RWPE1 (cell line): Measurements from ENCODE around the gene TTBK1.

Experiments used
- CTCF ChIA-PET: fragments of 350-600 bp; sonication (Branson Sonifier 250); formaldehyde crosslinking; extraction: SDS; loops from one replicate; lab custom pipeline; 2021; lab: Yijun Ruan, JAX
- POLR2A ChIA-PET: fragments of 400-600 bp; formaldehyde crosslinking; extraction: SDS; loops from one replicate; lab custom pipeline; 2020; ENCODE audit warnings: antibody characterized with exemption; ENCODE audit not compliant: low non-redundant PET; lab: Yijun Ruan, JAX
- DNase-seq: peaks from one replicate; pipeline ENCODE4 v3.0.0; 2012; ENCODE audit warnings: low spot score
- H3K27ac ChIP-seq: fragments of 450-650 bp; 2 replicates; pipeline ENCODE4 v1.5.1; 2017
- CTCF ChIP-seq: fragments of 450-650 bp; conservative IDR thresholded peaks from 2 replicates; pipeline ENCODE4 v1.5.1; 2017; ENCODE audit warnings: low read depth, mild to moderate bottlenecking

The TTBK1 gene

GRCh38 chr6:43331470-43331869 lies 88.2 kb downstream of the TTBK1 start:
- DNase-seq, result no peak
- ChIA-PET POLR2A (no interaction called here), CTCF (interaction anchor here (0.6 kb wide), 1 partner anchor 23 kb away, joined by 5 read pairs; the partner anchor contains the start of gene CRIP3)
- TF ChIP-seq CTCF, result no peak
- H3K27ac ChIP-seq, result no peak overlapping the region

- no peak for TF ChIP-seq CTCF
- ChIA-PET POLR2A (no interaction called here), CTCF (no interaction called here)
- DNase-seq, result no peak
- no peak overlapping the region for H3K27ac ChIP-seq
Observed at GRCh38 chr6:43331891-43332290, 88.6 kb downstream of the TTBK1 start.

- peak; percentile 58 for DNase-seq
- TF ChIP-seq CTCF, result peak; percentile 57
- POLR2A ChIA-PET, result no interaction called here
- no peak overlapping the region for H3K27ac ChIP-seq
- CTCF ChIA-PET, result interaction anchor here (0.6 to 2.7 kb wide), 10 partner anchors 27 to 244 kb away, joined by 3 to 18 read pairs (median 4); partner anchors contain the start of gene DNPH1
Observed at GRCh38 chr6:43334466-43335095, 91.3 kb downstream of the TTBK1 start.

- DNase-seq, result no peak
- CTCF ChIA-PET, result interaction anchor here (0.7 to 2.7 kb wide), 2 partner anchors 72 to 171 kb away, joined by 3 to 18 read pairs; no protein-coding TSS in a partner anchor
- no peak for TF ChIP-seq CTCF
- POLR2A ChIA-PET, result no interaction called here
- H3K27ac ChIP-seq, result no peak overlapping the region
Observed at GRCh38 chr6:43335469-43335868, 92.2 kb downstream of the TTBK1 start.

- no peak for TF ChIP-seq CTCF
- ChIA-PET POLR2A (no interaction called here), CTCF (no interaction called here)
- no peak for DNase-seq
- H3K27ac ChIP-seq, result no peak overlapping the region
Observed at GRCh38 chr6:43336382-43336781, 93.1 kb downstream of the TTBK1 start.
